ENCODE data around the gene FBXW7.

DNA sequence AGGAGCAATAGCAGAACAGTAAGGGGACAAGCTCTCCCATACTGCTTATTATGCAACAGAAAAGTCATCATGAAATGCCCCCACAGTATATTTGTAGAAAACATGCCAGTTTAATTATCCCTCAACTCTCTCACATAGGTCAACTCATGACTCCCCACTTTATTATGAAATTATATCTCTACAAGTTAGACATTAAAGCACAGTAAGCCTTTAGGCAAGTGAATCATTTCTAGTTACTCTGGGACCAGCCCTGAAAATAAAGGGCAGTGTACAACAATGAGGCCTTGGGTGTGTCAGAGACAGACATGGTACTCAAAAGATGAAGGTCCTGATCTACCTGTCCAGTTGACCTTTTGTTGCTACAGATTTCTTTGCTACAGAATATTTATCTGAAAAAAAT, 191.9 kb downstream of the FBXW7 start:
- TF ChIP-seq, protein P1, sequence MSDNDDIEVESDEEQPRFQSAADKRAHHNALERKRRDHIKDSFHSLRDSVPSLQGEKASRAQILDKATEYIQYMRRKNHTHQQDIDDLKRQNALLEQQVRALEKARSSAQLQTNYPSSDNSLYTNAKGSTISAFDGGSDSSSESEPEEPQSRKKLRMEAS (IDR thresholded peaks at IDR 0.05) = no peak
- TF ChIP-seq TCF12 (IDR thresholded peaks at IDR 0.05; ENCODE audit: low read depth) = no peak
- no peak for TF ChIP-seq CEBPB (IDR thresholded peaks at IDR 0.05)
- TF ChIP-seq RAD21 (IDR thresholded peaks at IDR 0.05; ENCODE audit: low read depth) = no peak
- TF ChIP-seq TAF1 (IDR thresholded peaks at IDR 0.05; ENCODE audit: low read depth) = no peak
- TF ChIP-seq, protein P2, sequence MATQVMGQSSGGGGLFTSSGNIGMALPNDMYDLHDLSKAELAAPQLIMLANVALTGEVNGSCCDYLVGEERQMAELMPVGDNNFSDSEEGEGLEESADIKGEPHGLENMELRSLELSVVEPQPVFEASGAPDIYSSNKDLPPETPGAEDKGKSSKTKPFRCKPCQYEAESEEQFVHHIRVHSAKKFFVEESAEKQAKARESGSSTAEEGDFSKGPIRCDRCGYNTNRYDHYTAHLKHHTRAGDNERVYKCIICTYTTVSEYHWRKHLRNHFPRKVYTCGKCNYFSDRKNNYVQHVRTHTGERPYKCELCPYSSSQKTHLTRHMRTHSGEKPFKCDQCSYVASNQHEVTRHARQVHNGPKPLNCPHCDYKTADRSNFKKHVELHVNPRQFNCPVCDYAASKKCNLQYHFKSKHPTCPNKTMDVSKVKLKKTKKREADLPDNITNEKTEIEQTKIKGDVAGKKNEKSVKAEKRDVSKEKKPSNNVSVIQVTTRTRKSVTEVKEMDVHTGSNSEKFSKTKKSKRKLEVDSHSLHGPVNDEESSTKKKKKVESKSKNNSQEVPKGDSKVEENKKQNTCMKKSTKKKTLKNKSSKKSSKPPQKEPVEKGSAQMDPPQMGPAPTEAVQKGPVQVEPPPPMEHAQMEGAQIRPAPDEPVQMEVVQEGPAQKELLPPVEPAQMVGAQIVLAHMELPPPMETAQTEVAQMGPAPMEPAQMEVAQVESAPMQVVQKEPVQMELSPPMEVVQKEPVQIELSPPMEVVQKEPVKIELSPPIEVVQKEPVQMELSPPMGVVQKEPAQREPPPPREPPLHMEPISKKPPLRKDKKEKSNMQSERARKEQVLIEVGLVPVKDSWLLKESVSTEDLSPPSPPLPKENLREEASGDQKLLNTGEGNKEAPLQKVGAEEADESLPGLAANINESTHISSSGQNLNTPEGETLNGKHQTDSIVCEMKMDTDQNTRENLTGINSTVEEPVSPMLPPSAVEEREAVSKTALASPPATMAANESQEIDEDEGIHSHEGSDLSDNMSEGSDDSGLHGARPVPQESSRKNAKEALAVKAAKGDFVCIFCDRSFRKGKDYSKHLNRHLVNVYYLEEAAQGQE (IDR thresholded peaks at IDR 0.05; ENCODE audit: low read depth) = no peak
- TF ChIP-seq CREB1 (IDR thresholded peaks at IDR 0.05; ENCODE audit: low read depth) = no peak
- TF ChIP-seq, protein P3, sequence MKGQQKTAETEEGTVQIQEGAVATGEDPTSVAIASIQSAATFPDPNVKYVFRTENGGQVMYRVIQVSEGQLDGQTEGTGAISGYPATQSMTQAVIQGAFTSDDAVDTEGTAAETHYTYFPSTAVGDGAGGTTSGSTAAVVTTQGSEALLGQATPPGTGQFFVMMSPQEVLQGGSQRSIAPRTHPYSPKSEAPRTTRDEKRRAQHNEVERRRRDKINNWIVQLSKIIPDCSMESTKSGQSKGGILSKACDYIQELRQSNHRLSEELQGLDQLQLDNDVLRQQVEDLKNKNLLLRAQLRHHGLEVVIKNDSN (IDR thresholded peaks at IDR 0.05) = no peak
- TF ChIP-seq NFIC (IDR thresholded peaks at IDR 0.05) = no peak
- no peak for TF ChIP-seq TEAD4 (IDR thresholded peaks at IDR 0.05)
